Prostate gland (tissue), 2 donors: ENCODE data around the gene GDNF. TPM values are rescaled to one million over a fixed set of nuclear protein-coding genes. Genes with fewer than 3 reads are reported as not detected.

Experiments used
- DNase-seq: peaks from one replicate; pipeline ENCODE4 v3.0.0-alpha.2; 2019; ENCODE audit warnings: low spot score
- H3K27ac ChIP-seq, 2 donors: fragments of 200-600 bp; sonication (generic); 2 replicates each; pipeline ENCODE4 v1.5.1; 2017 to 2019
- H3K27me3 ChIP-seq: fragments of 200-600 bp; sonication (generic); replicated peaks from 2 replicates; pipeline ENCODE4 v1.5.1; 2019; ENCODE audit not compliant: insufficient read depth
- H3K36me3 ChIP-seq, 2 donors: fragments of 200-600 bp; sonication (generic); 1 replicate in 1 of 2; 2 replicates in 1 of 2; pipeline versions ENCODE4 v1.5.1 to v1.8.1; 2017 to 2019
- H3K4me1 ChIP-seq: fragments of 200-600 bp; sonication (generic); replicated peaks from 2 replicates; pipeline ENCODE4 v1.5.1; 2019
- H3K4me3 ChIP-seq, 2 donors: fragments of 200-600 bp; sonication (generic); 2 replicates each; pipeline ENCODE4 v1.5.1; 2017 to 2019
- H3K9me3 ChIP-seq: fragments of 200-600 bp; sonication (generic); 2 replicates; pipeline ENCODE4 v1.5.1; 2017
- CTCF ChIP-seq, 4 experiments: fragments of 200-600 bp in 2 of 4; fragments of 450-650 bp in 2 of 4; sonication (generic) in 2 of 4; IDR thresholded peaks; 1 replicate in 3 of 4; 2 replicates in 1 of 4; pipeline ENCODE4 v1.5.1; 2016 to 2019; ENCODE audit warnings: antibody characterized with exemption in 4 of 4, mild to moderate bottlenecking in 2 of 4, moderate library complexity in 2 of 4
- POLR2A ChIP-seq: fragments of 450-650 bp; IDR thresholded peaks from one replicate; pipeline ENCODE4 v1.6.1; 2016; ENCODE audit warnings: antibody characterized with exemption, mild to moderate bottlenecking
- POLR2AphosphoS5 ChIP-seq: sonication (generic); formaldehyde crosslinking; IDR thresholded peaks from one replicate; pipeline ENCODE4 v1.6.1; 2017; ENCODE audit warnings: antibody characterized with exemption
- WGBS: methylation state at CpG from one replicate; pipeline ENCODE4 v1.1.5; 2018; 5-methylcytosine and 5-hydroxymethylcytosine counted together
- intact Hi-C: fragments of 100-400 bp; cut with DNase I; formaldehyde crosslinking; loops from one replicate; pipeline ENCODE4 v1.14.2; 2022
- total RNA-seq, 2 donors: library from RNA; depleted of rRNA; stranded (reverse); fragments of >200 nt; gene quantifications; one replicate each; pipeline ENCODE4 v1.1.0, GENCODE V29; 2016

Gene GDNF
- total RNA-seq, 2 donors from 2014 or later: 0.18 to 1.3 TPM

GRCh38 chr5:37768371-37768770, 71.5 kb downstream of the GDNF start:
- H3K4me3 ChIP-seq: no peak overlapping the region
- intact Hi-C loops: no loop called here

GRCh38 chr5:37767961-37768360, 71.9 kb downstream of the GDNF start:
- Histone ChIP-seq H3K4me3 (no peak overlapping the region), H3K27me3 (no peaks in the 10 kb centered on the region), H3K9me3 (no peaks in the 10 kb centered on the region), H3K4me1 (no peaks in the 10 kb centered on the region), H3K36me3 (no peaks in the 10 kb centered on the region), H3K27ac (no peak overlapping the region)
- DNase-seq: no peak
- 88% methylated on average over 4 of the region's 4 CpGs for WGBS
- TF ChIP-seq POLR2A (no peak), POLR2AphosphoS5 (no peak), CTCF (IDR thresholded peaks at IDR 0.05) (no peak)
- intact Hi-C loops: no loop called here

More at GRCh38 chr5:37768371-37768770, 71.5 kb downstream of the GDNF start:
- TF ChIP-seq CTCF (IDR thresholded peaks at IDR 0.05) (no peak), POLR2A (no peak), POLR2AphosphoS5 (no peak)
- Histone ChIP-seq H3K36me3 (no peaks in the 10 kb centered on the region), H3K27ac (no peak overlapping the region), H3K4me1 (no peaks in the 10 kb centered on the region), H3K9me3 (no peaks in the 10 kb centered on the region), H3K27me3 (no peaks in the 10 kb centered on the region)
- no peak for DNase-seq

GRCh38 chr5:37767251-37767650, 72.6 kb downstream of the GDNF start:
- Histone ChIP-seq H3K36me3 (no peaks in the 10 kb centered on the region), H3K4me3 (no peak overlapping the region), H3K9me3 (no peaks in the 10 kb centered on the region), H3K4me1 (no peaks in the 10 kb centered on the region), H3K27me3 (no peaks in the 10 kb centered on the region), H3K27ac (no peak overlapping the region)
- intact Hi-C loops: no loop called here
- 78% methylated on average over 3 of the region's 3 CpGs for WGBS
- no peak for TF ChIP-seq POLR2A
- no peak for TF ChIP-seq POLR2AphosphoS5
- DNase-seq: no peak
